WI38 (cell line): ENCODE measurements around the gene DLEC1.

ENCODE experiments used
- H3K4me3 ChIP-seq: 2 replicates; pipeline ENCODE4 v1.5.1; 2011; ENCODE audit warnings: low read depth, mild to moderate bottlenecking, control low read depth, low read length
- CTCF ChIP-seq: IDR thresholded peaks from 2 replicates; pipeline ENCODE4 v1.5.1; 2012; ENCODE audit warnings: low read depth, mild to moderate bottlenecking, control low read depth, low read length

Gene DLEC1

GRCh38 chr3:38101811-38102443 lies 62.9 kb downstream of the DLEC1 start:
- no peak for TF ChIP-seq CTCF
- no peak overlapping the region for H3K4me3 ChIP-seq

- H3K4me3 ChIP-seq, result no peak overlapping the region
- no peak for TF ChIP-seq CTCF
These were observed 63.4 kb downstream of the DLEC1 start for GRCh38 chr3:38102444-38102814.

GRCh38 chr3:38105525-38105924 lies 66.5 kb downstream of the DLEC1 start:
- TF ChIP-seq CTCF, result no peak
- H3K4me3 ChIP-seq, result no peak overlapping the region

GRCh38 chr3:38107911-38108648 lies 69.1 kb downstream of the DLEC1 start:
- no peak overlapping the region for H3K4me3 ChIP-seq
- no peak for TF ChIP-seq CTCF

GRCh38 chr3:38108649-38109579 lies 69.9 kb downstream of the DLEC1 start:
- no peak overlapping the region for H3K4me3 ChIP-seq
- no peak for TF ChIP-seq CTCF

GRCh38 chr3:38109580-38110313 lies 70.7 kb downstream of the DLEC1 start:
- H3K4me3 ChIP-seq, result no peak overlapping the region
- TF ChIP-seq CTCF, result no peak
